Urinary bladder (tissue), 4 donors: ENCODE data around the gene VSIG10L. TPM values are rescaled to one million over a fixed set of nuclear protein-coding genes. Genes with fewer than 3 reads are reported as not detected.

Experiments
- DNase-seq: peaks from one replicate; pipeline ENCODE4 v3.0.0-alpha.2; 2015; ENCODE audit errors: extremely low spot score
- H3K27ac ChIP-seq: one replicate; pipeline ENCODE4 v1.5.1; 2013; ENCODE audit warnings: low read depth, mild to moderate bottlenecking, moderate library complexity
- H3K36me3 ChIP-seq: one replicate; pipeline ENCODE4 v1.6.1; 2013; ENCODE audit warnings: mild to moderate bottlenecking, moderate library complexity; ENCODE audit not compliant: insufficient read depth
- H3K4me1 ChIP-seq: one replicate; pipeline ENCODE4 v1.6.1; 2013; ENCODE audit warnings: mild to moderate bottlenecking, moderate library complexity; ENCODE audit not compliant: insufficient read depth
- H3K4me3 ChIP-seq: one replicate; pipeline ENCODE4 v1.5.1; 2013; ENCODE audit warnings: low read depth, low read length
- WGBS: extraction: QIAGEN DNeasy Blood & Tissue Kit; methylation state at CpG from one replicate; pipeline ENCODE4 v1.1.7; 2013; 5-methylcytosine and 5-hydroxymethylcytosine counted together
- polyA plus RNA-seq: library from polyadenylated mRNA; stranded (reverse); fragments of 200-250 nt; gene quantifications from one replicate; pipeline ENCODE4 v1.2.3, GENCODE V29; 2013
- total RNA-seq: library from RNA; depleted of rRNA; stranded (reverse); fragments of >200 nt; gene quantifications from one replicate; pipeline ENCODE4 v1.2.3, GENCODE V29; 2014
- donor health status: healthy with polysubstance abuse.
- donor health status: healthy.

The VSIG10L gene
- total and polyA plus RNA-seq, 2 donors: 0.74 to 3.7 TPM

GRCh38 chr19:51339313-51339686, 2.6 kb downstream of the VSIG10L start:
- peak; percentile 32 for DNase-seq
- H3K4me1 ChIP-seq: no peaks in the 10 kb centered on the region
- no peaks in the 10 kb centered on the region for H3K36me3 ChIP-seq
- WGBS: 1% methylated on average over 10 of the region's 10 CpGs
- H3K27ac ChIP-seq: no peak overlapping the region
- H3K4me3 ChIP-seq: peak overlapping the region; percentile 53

- no peak overlapping the region for H3K27ac ChIP-seq
- peak overlapping the region; percentile 53 for H3K4me3 ChIP-seq
- DNase-seq: peak; percentile 73
- H3K36me3 ChIP-seq: no peaks in the 10 kb centered on the region
- 5% methylated on average over 43 of the region's 43 CpGs for WGBS
- no peaks in the 10 kb centered on the region for H3K4me1 ChIP-seq
Measured at GRCh38 chr19:51338563-51339312, 3.2 kb downstream of the VSIG10L start.

- Histone ChIP-seq H3K27ac (no peak overlapping the region), H3K4me3 (no peak overlapping the region), H3K4me1 (no peaks in the 10 kb centered on the region), H3K36me3 (no peaks in the 10 kb centered on the region)
- no peak for DNase-seq
- 83% methylated on average over 19 of the region's 19 CpGs for WGBS
Measured at GRCh38 chr19:51337861-51338562, 3.9 kb downstream of the VSIG10L start.

GRCh38 chr19:51337141-51337860, 4.6 kb downstream of the VSIG10L start:
- no peak overlapping the region for H3K27ac ChIP-seq
- 97% methylated on average over 13 of the region's 13 CpGs for WGBS
- no peaks in the 10 kb centered on the region for H3K4me1 ChIP-seq
- H3K36me3 ChIP-seq: no peaks in the 10 kb centered on the region
- no peak overlapping the region for H3K4me3 ChIP-seq
- DNase-seq: no peak

- H3K27ac ChIP-seq: no peak overlapping the region
- WGBS: 89% methylated on average over 13 of the region's 13 CpGs
Measured at GRCh38 chr19:51333836-51334460, 8.0 kb downstream of the VSIG10L start.

GRCh38 chr19:51331716-51332115, 10.2 kb downstream of the VSIG10L start:
- 92% methylated on average over 6 of the region's 6 CpGs for WGBS
- no peaks in the 10 kb centered on the region for H3K4me1 ChIP-seq
- no peak for DNase-seq
- H3K36me3 ChIP-seq: no peaks in the 10 kb centered on the region
- no peak overlapping the region for H3K4me3 ChIP-seq
- no peak overlapping the region for H3K27ac ChIP-seq

More at GRCh38 chr19:51333836-51334460, 8.0 kb downstream of the VSIG10L start:
- H3K4me1 ChIP-seq: no peaks in the 10 kb centered on the region
- H3K4me3 ChIP-seq: no peak overlapping the region
- H3K36me3 ChIP-seq: no peaks in the 10 kb centered on the region
- no peak for DNase-seq

- WGBS: 64% methylated on average over 3 of the region's 3 CpGs
- Histone ChIP-seq H3K4me1 (no peaks in the 10 kb centered on the region), H3K27ac (no peak overlapping the region), H3K4me3 (no peak overlapping the region), H3K36me3 (no peaks in the 10 kb centered on the region)
- no peak for DNase-seq
Measured at GRCh38 chr19:51331193-51331592, 10.7 kb downstream of the VSIG10L start.

GRCh38 chr19:51330366-51330765, 11.6 kb downstream of the VSIG10L start:
- Histone ChIP-seq H3K4me1 (no peaks in the 10 kb centered on the region), H3K36me3 (no peaks in the 10 kb centered on the region), H3K27ac (no peak overlapping the region), H3K4me3 (no peak overlapping the region)
- no peak for DNase-seq
- WGBS: 96% methylated on average over 4 of the region's 4 CpGs

GRCh38 chr19:51329411-51329810, 12.5 kb downstream of the VSIG10L start:
- Histone ChIP-seq H3K4me3 (no peak overlapping the region), H3K4me1 (no peaks in the 10 kb centered on the region), H3K36me3 (no peaks in the 10 kb centered on the region), H3K27ac (no peak overlapping the region)
- 92% methylated on average over 5 of the region's 5 CpGs for WGBS
- no peak for DNase-seq

- Histone ChIP-seq H3K27ac (no peak overlapping the region), H3K36me3 (no peaks in the 10 kb centered on the region), H3K4me3 (no peak overlapping the region), H3K4me1 (no peaks in the 10 kb centered on the region)
- no peak for DNase-seq
- 6% methylated on average over 75 of the region's 75 CpGs for WGBS
Measured at GRCh38 chr19:51327066-51328001, 14.6 kb downstream of the VSIG10L start.

- no peak for DNase-seq
- Histone ChIP-seq H3K4me3 (no peak overlapping the region), H3K4me1 (no peaks in the 10 kb centered on the region), H3K36me3 (no peaks in the 10 kb centered on the region), H3K27ac (no peak overlapping the region)
- 16% methylated on average over 36 of the region's 36 CpGs for WGBS
Measured at GRCh38 chr19:51326216-51327065, 15.5 kb downstream of the VSIG10L start.
